GM19099 (cell line): ENCODE measurements around the gene EXOSC3.

Experiments used
- POLR2A ChIP-seq: IDR thresholded peaks from 3 replicates; pipeline ENCODE4 v1.6.1; 2011; ENCODE audit warnings: low read depth; ENCODE audit not compliant: insufficient read length; ENCODE audit errors: extremely low read depth

EXOSC3 gene

DNA sequence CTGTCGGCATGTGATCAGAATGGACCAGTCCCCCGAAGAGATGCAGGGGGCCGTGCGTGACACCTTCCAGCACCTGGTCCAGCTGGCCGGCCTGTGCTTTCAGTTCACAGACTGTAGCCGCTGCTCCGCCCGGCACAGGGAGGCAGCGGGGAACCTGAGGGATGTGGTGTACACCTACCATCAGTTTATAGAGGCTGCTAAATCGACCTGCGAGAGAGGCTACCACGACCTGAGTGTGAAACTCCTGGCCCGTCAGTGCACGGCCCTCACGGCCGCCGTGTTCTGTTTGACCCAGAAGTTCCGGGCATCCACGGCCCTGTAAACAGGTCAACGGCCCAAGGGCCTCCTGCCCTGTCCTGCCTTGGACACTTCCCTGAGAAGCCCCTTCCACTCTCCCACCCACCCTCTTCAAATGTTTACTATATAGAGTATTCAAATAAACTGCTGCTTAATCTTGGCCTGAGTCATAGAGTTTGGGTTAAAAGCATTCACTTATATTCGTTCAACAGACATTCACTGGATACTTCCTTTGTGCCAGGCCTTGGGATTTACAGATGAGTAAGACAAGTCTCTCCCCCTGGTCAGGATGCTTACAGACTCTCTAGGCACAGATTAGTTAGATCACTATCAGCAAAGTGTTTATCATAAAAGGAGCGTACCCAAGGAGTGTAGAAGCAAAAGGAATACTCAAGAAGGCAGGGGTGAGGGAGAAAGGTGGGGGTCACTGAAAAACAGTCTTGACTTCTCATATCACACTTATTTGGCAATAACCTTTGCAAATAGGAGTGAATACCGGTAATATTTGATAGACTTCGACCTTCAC, 38.2 kb downstream of the EXOSC3 start:
- TF ChIP-seq POLR2A, result no peak

DNA sequence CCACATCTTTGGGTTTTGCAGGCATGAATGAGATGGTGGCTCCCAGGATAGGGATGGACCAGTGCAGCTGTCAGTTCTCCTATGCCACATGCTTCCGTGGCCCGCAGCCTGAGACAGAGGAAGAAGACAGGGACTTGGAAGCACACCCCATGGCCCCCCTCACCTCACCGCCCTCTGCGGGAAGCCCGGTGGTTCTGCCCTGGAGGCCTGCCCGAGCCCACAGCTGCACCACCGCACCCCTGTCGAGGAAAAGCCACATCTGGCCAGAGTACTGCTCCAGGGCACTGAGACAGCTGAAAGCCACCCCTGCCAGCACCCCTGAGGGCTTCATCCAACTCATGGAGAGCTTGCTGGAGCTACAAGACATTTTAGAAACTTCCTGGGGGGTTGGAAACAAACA, 38.9 kb downstream of the EXOSC3 start:
- TF ChIP-seq POLR2A, result no peak

DNA sequence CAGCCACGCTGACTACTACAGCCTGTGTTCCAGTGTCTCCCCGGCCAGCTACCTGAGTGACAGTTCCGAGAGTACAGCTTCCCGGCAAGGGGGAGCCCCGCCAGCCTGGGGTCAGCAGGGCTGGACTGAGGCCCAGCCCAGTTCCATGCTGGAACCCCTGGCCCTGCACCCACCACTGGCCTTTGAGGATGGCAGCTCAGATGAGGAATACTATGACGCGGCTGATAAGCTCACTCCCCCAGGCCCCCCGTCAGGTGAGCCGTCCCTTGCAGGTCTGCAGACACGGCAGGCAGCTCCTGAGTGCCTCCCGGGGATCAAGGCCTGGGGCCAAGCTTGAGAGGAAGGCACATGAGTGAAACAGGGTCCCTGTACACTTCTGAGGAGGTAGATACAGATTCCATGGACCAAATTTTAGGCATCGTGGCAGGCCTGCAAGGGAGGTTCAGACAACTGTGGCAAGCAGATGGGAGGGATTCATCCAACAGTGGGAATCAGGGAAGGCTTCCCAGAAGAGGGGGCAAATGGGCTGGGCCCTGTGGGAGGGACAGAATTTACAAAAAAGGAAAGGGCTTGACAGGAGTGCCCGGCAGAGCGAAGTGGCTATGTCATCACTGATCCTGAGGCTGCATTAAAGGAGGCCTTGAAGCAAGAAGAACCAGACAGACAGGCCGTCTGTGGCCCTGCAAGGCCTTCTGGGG, 44.1 kb downstream of the EXOSC3 start:
- TF ChIP-seq POLR2A, result no peak

DNA sequence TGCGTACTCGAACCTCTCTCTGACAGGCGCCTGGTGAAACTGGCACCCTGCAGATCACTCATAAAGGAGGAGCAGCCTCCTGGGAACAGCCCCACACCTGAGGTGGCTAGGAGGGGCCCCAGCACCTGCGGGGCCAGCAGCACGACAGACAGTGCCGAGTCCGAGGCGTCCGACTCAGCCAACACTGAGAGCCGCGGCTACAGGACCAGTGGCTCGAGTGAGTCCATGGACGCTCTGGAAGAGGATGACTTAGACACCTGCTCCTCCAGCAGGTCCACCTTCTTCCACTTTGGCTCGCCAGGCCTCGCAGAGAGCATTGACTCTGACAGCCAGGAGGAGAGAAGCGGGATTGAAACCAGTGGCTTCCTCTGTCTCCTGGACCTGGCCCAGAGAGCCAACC, 44.7 kb downstream of the EXOSC3 start:
- TF ChIP-seq POLR2A, result no peak

DNA sequence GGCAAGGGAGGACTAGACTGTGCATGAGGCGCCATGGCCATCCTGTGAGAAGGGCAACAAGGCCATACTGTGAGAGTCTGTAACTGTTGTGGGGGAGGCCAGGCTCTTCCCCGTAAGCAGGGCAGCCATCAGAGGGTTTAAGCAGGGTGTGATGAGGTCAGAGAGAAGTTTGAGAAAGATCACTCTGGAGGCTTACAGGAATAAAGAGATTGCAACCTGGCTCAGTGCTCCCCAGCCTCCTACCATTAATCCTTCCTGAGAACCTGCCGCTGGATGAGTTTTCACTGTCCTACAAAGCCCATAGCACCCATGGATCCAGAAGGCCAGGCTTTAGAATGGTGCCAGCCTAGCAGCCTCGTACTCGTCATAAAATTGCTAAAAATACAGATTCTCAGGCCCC, 45.6 kb downstream of the EXOSC3 start:
- TF ChIP-seq POLR2A, result no peak

DNA sequence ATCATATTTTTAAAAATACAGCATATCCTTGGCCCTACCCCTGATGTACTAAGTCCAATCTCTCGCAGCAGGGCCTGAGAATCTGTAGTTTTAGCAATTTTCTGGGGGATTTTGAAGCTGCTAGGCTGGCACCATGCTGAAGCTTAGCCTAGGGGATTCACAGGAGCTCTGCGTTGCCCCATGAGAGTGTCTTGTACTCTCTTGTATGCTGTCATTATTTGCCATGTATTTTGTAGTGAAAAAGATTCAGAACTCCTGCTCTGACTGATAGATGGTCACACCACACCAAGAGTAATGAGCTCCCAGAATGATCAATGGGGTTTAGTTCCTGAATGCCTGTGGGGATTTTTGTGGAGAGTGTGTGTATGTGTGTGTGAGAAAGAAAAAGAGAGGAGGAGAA, 51.9 kb downstream of the EXOSC3 start:
- no peak for TF ChIP-seq POLR2A

DNA sequence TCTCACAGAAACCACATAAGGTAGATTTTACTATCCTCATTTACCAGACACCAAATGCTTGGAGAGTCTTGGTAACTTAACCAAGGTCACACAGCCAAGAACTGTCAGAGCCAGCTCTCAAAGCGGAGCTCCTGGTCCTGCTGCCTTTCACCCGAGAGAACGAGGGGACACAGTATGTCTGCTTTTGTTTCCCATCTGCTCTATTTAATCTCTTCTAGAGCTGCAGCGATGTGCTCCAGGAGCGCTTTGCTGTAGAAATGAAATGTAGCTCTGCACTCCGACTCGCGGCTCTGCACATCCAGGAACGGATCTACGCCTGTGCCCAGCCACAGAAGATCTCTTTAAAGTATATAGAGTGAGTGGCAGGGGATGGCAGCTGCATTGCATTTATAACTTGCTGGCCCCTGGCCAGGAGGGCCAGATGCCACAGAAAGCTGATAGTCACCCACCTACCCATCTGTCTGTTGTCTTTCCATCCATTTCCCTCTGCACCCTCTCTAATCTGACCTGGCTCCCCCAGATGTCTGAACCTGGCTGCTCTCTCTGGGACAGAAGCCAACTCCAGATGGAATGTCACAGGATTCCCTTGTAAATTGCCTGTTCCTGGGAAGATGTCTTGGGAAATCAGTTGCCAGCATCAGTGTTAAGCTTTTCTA, 52.6 kb downstream of the EXOSC3 start:
- TF ChIP-seq POLR2A, result no peak

DNA sequence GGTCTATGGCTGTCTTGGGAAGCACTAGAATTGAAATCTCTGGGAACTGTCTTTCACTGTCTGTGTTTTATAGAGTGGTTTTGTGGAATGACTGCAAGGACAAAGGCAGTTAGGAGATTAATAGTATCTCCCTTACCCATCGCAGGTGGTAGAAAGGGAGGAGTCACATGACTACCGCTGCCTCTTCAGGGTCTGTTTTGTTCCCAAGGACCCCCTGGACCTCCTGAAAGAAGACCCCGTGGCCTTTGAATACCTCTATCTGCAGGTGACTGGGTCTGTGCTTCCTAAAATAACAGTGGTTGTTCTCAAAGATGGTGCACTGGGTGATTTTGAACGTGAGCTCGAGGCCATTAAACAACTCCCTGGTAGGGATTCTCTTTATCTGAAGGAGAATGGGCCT, 54.0 kb downstream of the EXOSC3 start:
- no peak for TF ChIP-seq POLR2A

DNA sequence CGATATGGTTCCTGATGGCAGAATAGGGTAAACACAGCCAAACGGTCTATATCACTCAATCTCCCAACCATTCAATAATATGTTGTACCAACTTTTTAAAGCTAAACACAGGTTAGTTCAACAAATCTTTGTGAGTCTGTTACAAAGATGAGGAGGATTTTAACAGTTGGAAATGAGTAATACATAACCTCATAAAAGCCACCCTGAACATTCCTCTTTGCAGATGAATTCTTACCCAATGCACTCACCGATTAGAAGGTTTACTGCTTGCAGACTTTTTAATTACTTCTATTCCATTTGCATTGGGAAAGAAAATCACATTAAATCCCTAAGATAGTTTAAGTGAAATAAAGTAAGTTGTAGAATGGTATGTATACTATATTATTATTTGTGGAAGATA, 54.6 kb downstream of the EXOSC3 start:
- TF ChIP-seq POLR2A, result no peak
